Neural progenitor cell (in vitro differentiated cells): Measurements from ENCODE around the gene RUNDC1.

ENCODE experiments used
- EZH2 ChIP-seq: fragments of 200-600 bp; sonication (generic); IDR thresholded peaks from 2 replicates; pipeline ENCODE4 v1.6.1; 2017; ENCODE audit warnings: antibody characterized with exemption, mild to moderate bottlenecking, moderate library complexity
- EZH2phosphoT487 ChIP-seq: fragments of 200-600 bp; sonication (generic); IDR thresholded peaks from 2 replicates; pipeline ENCODE4 v1.6.1; 2017; ENCODE audit warnings: antibody characterized with exemption
- TF ChIP-seq, protein P1 (sequence below): fragments of 200-600 bp; sonication (generic); IDR thresholded peaks from 2 replicates; pipeline ENCODE4 v1.5.1; 2017; ENCODE audit warnings: antibody characterized with exemption, mild to moderate bottlenecking

DNA sequence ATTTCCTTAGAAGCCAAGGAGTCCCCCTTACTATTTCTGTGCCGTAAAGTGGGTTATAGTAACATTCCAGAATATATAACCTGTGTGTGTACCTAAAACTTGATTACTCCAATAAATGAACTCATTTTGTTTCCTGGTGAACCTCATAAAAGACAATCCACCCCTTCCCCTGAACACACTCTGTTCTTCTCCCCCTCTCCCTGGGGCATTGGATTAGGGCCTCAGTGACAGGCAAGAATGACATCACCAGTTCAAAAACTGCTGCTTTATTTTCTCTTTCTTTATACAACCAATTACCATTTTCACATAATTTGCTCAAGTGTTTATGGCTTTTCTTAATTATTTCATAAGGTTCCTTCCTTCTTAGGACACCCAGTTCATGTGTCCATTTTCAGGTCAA is 33.6 kb upstream of the RUNDC1 start:
- TF ChIP-seq EZH2 (no peak), EZH2phosphoT487 (no peak)
- TF ChIP-seq, protein P1, sequence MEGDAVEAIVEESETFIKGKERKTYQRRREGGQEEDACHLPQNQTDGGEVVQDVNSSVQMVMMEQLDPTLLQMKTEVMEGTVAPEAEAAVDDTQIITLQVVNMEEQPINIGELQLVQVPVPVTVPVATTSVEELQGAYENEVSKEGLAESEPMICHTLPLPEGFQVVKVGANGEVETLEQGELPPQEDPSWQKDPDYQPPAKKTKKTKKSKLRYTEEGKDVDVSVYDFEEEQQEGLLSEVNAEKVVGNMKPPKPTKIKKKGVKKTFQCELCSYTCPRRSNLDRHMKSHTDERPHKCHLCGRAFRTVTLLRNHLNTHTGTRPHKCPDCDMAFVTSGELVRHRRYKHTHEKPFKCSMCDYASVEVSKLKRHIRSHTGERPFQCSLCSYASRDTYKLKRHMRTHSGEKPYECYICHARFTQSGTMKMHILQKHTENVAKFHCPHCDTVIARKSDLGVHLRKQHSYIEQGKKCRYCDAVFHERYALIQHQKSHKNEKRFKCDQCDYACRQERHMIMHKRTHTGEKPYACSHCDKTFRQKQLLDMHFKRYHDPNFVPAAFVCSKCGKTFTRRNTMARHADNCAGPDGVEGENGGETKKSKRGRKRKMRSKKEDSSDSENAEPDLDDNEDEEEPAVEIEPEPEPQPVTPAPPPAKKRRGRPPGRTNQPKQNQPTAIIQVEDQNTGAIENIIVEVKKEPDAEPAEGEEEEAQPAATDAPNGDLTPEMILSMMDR = no peak
